ENCODE results near the gene TMEM8B. TPM values are rescaled to one million over a fixed set of nuclear protein-coding genes. Genes with fewer than 3 reads are reported as not detected.

TMEM8B gene
- total and polyA plus RNA-seq, 10 of the 15 experiments (the other 5 are each of a cell fraction or from before 2014, with no cell fraction given) = 0.19 to 7.6 (median 2.5) TPM

DNA sequence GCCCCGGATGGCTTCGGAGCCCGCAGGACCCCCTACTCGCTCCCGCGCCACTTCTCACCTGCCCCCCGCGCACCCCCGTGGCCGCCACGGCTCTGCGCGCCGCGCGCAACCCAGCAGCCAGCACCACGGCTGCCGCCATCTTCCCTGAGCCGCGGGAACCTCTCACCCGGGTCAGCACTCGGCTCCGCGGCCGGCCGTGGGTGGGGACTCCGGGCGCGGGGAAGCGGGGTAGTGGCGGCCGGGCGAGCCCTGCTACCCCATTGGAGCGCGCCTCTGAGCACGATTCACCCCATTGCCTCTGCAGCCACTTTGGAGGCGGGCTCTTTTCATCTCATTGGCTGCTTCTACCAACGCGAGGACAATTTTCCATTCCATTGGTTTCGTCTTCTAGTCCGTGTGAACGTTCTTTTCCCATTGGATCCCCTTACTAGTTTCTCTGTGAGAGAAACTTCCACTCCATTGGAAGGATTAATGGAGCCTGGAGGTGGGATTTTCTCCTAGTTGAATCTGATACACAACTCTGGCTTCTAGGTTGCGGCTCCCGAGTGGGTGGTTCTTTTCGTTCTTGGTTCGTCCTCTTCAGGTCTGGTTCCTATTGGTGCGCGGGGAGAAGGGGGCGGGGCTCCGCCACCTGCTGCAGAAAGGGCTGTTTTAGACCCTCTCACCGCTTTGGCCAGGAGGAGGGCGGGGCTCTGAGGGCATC, 14.0 kb upstream of the TMEM8B start, which contains the start of gene HINT2 (continued):
- TF ChIP-seq JUND (IDR thresholded peaks at IDR 0.05; ENCODE audit: low read depth, low read length) = no peak
- peak in 1 of 2 experiments; percentile 66; a peak in 1 of 4 replicates for TF ChIP-seq BHLHE40 (IDR thresholded peaks at IDR 0.05; ENCODE audit: borderline replicate concordance in 1 of 2, low read depth in 2 of 2, low read length in 1 of 2)
- TF ChIP-seq SMARCA5 (IDR thresholded peaks at IDR 0.05) = no peak
- TF ChIP-seq SRF (IDR thresholded peaks at IDR 0.05; ENCODE audit: low read depth in 2 of 2, low read length in 2 of 2) = no peak

DNA sequence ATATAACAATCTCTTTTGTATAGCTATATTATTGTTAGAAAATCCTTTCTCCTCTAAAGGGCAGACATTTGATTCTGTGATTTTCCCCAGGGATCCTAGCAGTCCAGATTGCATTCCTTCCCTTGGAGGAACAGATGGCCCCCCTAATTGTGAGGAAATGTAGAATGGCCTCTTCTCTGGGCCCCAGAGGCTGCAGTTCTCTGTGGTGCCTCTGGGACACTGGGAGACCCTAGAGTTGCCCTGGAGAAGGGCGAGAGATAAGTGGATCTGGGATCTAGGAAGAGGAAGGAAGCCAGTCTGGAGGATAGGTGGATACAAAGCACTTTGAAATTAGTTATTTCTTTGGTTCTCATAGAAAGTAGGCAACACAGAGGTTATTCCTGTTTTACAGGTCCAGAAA, 12.3 kb upstream of the TMEM8B start:
- H3K9ac ChIP-seq (ENCODE audit: control insufficient read depth, insufficient read depth, low read length) = no peak overlapping the region
- H3K4me2 ChIP-seq (ENCODE audit: control insufficient read depth, insufficient read depth) = no peak overlapping the region
- ChIA-PET SMC1A (ENCODE audit: uncharacterized antibody, unreplicated experiment) (interaction anchor here (1.0 kb wide), 1 partner anchor 66 kb away, joined by 3 read pairs; no protein-coding TSS in a partner anchor), RAD21 (ENCODE audit: unreplicated experiment) (interaction anchor here (1.5 kb wide), 1 partner anchor 66 kb away, joined by 3 read pairs; no protein-coding TSS in a partner anchor), POLR2A (no interaction called here), CTCF (interaction anchor here (1.2 kb wide), 1 partner anchor 19 kb away, joined by 4 read pairs; no protein-coding TSS in a partner anchor)
- H3K9me3 ChIP-seq (replicated peaks; ENCODE audit: control insufficient read depth, insufficient read depth, low read length) = no peaks in the 10 kb centered on the region
- 0% methylated on average over 1 of the region's 1 CpG for WGBS (ENCODE audit: insufficient coverage, insufficient replicate concordance, low lambda C conversion rate, missing lambda C conversion rate)
- peaks cover 22% of the 10 kb centered on the region for H3K4me1 ChIP-seq (ENCODE audit: control insufficient read depth, insufficient read depth, low read length)
- no peak for FAIRE-seq
- H3K27ac ChIP-seq (ENCODE audit: control insufficient read depth, insufficient read depth) = no peak overlapping the region
- no peak for DNase-seq (ENCODE audit: low read depth, low spot score)
- H3K4me3 ChIP-seq = no peak overlapping the region
- H4K20me1 ChIP-seq (ENCODE audit: control insufficient read depth, insufficient read depth) = no peaks in the 10 kb centered on the region
- TF ChIP-seq, protein P1, sequence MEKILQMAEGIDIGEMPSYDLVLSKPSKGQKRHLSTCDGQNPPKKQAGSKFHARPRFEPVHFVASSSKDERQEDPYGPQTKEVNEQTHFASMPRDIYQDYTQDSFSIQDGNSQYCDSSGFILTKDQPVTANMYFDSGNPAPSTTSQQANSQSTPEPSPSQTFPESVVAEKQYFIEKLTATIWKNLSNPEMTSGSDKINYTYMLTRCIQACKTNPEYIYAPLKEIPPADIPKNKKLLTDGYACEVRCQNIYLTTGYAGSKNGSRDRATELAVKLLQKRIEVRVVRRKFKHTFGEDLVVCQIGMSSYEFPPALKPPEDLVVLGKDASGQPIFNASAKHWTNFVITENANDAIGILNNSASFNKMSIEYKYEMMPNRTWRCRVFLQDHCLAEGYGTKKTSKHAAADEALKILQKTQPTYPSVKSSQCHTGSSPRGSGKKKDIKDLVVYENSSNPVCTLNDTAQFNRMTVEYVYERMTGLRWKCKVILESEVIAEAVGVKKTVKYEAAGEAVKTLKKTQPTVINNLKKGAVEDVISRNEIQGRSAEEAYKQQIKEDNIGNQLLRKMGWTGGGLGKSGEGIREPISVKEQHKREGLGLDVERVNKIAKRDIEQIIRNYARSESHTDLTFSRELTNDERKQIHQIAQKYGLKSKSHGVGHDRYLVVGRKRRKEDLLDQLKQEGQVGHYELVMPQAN (conservative IDR thresholded peaks at IDR 0.05) = no peak
- TF ChIP-seq, protein P2, sequence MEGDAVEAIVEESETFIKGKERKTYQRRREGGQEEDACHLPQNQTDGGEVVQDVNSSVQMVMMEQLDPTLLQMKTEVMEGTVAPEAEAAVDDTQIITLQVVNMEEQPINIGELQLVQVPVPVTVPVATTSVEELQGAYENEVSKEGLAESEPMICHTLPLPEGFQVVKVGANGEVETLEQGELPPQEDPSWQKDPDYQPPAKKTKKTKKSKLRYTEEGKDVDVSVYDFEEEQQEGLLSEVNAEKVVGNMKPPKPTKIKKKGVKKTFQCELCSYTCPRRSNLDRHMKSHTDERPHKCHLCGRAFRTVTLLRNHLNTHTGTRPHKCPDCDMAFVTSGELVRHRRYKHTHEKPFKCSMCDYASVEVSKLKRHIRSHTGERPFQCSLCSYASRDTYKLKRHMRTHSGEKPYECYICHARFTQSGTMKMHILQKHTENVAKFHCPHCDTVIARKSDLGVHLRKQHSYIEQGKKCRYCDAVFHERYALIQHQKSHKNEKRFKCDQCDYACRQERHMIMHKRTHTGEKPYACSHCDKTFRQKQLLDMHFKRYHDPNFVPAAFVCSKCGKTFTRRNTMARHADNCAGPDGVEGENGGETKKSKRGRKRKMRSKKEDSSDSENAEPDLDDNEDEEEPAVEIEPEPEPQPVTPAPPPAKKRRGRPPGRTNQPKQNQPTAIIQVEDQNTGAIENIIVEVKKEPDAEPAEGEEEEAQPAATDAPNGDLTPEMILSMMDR (IDR thresholded peaks at IDR 0.05 in 2 of 3, conservative IDR thresholded peaks at IDR 0.05 in 1 of 3; ENCODE audit: control insufficient read depth in 2 of 3, extremely low read depth in 1 of 3, insufficient read depth in 1 of 3, low read depth in 3 of 3, low read length in 3 of 3) = 0 out of 6 replicates have a peak, but pooled peaks of 1 of the 3 experiments have one; percentile 6
- H3K79me2 ChIP-seq (ENCODE audit: control insufficient read depth, insufficient read depth, low read length) = peaks cover 3% of the 10 kb centered on the region
- no peaks in the 10 kb centered on the region; a peak in 1 of 4 replicates for H3K27me3 ChIP-seq (replicated peaks in 1 of 2; ENCODE audit: control insufficient read depth in 2 of 2, insufficient read depth in 2 of 2, low read length in 1 of 2)
- no peak overlapping the region for H2AFZ ChIP-seq (ENCODE audit: control insufficient read depth, low read depth, low read length)
- H3K36me3 ChIP-seq (ENCODE audit: control insufficient read depth in 2 of 2, insufficient read depth in 2 of 2, low read length in 1 of 2) = no peaks in the 10 kb centered on the region
- in situ Hi-C loops (cut with MboI) (loop anchor here (10.0 kb wide), 1 partner anchor 712 kb away; the partner anchor contains the start of gene STOML2), intact Hi-C loops (cut with micrococcal nuclease; ENCODE audit: unreplicated experiment) (loop anchor here (10.0 kb wide), 2 partner anchors 212 to 702 kb away; partner anchors contain the start of genes ATOSB and TESK1)
- no peak for ATAC-seq
- BruUV-seq (replicated peaks) = no TSS peak

Measured in GM12878 (cell line).